Stimulated activated CD8-positive, alpha-beta memory T cell treated with anti-CD3 and anti-CD28 coated beads, Interleukin-15, amount 100 ng/mL, for 48 hours (primary cell): ENCODE data around the gene GPX4.

Source experiments
- DNase-seq, 2 donors: peaks; one replicate each; pipeline ENCODE4 v3.0.0-alpha.2; 2020; ENCODE audit warnings: low read depth in 2 of 2

The GPX4 gene

DNA sequence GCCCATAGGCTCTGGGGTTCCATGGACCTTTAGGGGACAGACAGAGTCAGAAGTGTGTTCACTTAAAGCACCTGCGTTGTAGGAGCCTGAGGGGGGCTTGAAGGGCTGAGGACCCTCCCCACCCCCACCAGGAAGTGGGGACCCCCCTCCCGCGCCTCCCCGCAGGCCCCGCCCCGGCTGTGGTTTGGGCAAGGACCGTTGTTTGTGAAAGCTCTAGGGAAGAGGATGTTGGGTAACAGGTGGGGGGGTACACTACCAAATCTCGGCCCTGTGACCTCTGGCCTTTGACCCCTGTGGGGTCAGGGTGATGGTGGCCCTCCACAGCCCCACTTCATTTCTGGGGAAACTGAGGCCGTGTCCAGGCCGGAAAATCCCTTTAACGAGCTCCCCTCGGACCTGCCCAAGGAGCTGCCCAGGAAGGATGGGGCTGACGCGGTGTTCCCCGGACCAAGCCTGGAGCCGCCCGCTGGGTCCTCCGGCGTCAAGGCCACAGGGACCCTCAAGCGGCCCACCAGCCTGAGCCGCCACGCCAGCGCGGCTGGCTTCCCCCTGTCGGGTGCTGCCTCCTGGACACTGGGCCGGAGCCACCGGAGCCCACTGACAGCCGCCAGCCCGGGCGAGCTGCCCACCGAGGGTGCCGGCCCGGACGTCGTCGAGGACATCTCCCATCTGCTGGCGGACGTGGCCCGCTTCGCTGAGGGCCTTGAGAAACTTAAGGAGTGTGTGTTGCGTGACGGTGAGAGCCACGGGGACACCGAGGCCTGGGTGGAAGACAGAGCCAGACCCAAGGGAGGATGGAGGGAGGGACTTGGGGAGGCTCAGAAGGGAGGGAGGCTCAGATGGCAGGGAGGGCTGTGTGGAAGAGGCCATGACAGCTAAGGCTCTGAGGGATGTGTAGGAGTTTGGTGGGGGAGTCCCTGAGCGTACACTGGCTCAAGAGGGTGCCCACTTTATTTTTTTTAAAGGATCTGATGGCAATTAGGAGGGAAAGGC lies 35.5 kb upstream of the GPX4 start:
- DNase-seq: no peak

DNA sequence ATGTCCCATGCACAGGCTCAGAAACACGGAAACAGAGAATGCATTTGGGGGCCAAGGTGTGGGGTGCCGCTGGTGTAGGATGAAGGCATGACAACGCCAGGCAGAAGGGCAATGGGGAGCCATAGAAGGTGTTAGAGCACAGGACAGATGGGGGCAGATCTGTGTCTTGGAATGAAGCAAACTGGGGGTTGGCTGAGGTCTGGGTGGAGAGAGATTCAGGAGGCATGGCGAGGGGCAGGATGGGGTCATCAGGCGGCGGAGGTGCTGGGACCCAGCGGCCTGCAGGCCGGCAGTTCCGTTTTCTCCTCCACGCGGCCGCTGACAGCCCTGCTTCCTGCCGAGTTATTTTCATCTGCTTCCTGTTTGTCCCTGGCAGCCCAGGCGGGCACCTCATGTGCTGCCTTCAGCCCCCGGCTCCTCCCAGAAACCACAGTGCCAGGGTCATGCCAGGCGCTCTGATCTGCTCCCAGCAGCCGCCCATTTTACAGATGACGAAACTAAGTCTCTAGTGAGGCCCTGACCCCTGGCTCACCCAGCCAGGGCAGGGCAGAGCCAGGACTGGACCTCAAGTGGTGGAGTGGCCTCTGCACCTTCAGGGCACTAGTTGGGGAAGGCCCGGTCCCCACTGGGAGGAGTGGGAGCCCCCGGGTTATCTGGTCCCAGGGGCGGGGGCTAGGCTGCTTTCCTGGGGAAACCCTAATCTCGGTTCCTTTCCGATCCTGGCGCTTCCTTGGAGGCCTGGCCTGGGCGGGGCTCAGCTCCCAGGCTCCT lies 34.6 kb upstream of the GPX4 start:
- DNase-seq: peak in 1 of 2 donors; percentile 56

DNA sequence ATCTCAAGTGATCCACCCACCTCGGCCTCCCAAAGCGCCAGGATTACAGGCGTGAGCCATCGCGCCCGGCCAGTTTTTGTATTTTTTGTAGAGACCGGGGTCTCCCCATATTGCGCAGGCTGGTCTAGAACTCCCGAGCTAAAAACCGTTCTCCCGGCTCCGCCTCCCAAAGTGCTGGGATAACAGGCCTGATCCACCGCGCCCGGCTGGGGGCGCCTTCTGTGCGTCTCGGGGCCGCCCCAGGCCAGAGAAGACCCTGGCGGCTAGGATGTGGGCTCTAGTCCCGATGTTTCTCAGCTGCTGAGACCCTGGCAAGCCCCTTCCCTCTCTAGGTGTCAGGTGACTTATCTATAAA lies 33.2 kb upstream of the GPX4 start:
- no peak for DNase-seq

DNA sequence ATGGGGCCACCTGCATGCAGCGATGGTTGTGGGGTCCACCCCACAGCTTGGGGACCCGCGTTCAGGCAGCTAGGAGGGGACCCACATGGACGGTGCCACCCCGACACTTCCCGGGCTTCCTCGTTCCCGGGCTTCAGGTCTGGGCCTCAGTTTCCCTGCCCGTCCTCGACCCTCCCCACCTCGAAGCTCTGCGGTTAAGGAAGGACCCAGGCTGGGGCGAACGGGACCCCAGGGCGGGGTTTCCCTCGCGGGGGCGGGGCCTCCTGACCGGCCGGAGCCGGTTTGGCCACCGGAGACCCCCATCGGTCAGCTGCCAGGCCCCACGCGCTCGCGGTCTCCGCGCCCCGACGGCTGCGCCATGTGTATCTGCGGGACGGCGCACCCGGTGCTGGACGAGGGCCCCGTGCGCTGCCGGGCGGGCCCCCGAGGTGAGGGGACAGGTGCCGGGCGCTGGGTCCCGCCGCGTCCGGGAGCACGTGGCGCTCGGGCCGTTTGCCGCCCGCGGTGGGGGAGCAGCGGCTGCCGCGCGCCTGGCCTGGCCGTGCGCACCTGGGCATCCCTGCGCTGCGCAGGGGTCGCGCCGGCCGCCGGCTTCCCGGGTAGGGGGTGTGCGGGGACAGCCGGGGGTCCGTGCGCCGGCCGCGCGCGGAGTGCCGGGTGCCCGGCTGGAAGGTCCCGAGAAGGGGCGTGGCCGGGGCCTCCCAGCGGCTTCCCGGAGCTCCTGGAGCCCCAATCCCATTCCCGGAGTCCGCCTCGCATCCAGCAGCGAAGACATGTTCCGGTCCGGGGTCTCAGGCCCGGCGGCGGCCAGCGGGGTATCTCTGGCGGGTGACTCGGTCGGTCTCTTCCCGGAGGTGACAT lies 32.6 kb upstream of the GPX4 start:
- no peak for DNase-seq

DNA sequence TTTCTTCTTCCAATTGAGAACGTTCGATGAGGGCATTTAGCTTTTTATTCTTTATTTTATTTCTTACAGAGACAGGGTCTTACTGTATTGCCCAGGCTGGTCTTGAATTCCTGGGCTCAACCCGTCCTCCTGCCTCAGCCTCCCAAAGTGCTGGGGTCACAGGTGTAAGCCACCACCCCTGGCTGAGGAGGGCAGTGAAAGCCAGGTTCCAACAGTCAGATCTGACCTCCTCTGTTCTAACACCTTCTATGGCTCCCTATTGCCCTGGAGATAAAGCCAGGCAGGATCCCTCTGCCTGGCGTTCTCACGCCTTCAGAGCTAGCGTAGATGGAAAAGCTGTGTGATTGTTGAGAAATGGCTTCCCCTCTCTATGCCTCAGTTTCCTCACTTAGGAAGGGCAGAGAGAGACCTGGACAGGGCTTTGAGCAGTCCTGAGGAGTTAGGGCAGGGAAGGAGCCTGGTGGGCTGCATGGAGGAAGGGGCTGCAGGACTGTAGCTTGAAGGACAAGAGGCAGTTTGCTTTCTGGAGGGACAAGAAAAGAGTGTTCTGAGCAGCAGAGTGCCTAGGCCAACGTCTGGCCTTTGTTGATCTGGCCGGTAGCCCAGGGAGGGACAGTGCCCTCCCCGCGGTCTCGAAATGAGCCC lies 31.3 kb upstream of the GPX4 start:
- DNase-seq: no peak

DNA sequence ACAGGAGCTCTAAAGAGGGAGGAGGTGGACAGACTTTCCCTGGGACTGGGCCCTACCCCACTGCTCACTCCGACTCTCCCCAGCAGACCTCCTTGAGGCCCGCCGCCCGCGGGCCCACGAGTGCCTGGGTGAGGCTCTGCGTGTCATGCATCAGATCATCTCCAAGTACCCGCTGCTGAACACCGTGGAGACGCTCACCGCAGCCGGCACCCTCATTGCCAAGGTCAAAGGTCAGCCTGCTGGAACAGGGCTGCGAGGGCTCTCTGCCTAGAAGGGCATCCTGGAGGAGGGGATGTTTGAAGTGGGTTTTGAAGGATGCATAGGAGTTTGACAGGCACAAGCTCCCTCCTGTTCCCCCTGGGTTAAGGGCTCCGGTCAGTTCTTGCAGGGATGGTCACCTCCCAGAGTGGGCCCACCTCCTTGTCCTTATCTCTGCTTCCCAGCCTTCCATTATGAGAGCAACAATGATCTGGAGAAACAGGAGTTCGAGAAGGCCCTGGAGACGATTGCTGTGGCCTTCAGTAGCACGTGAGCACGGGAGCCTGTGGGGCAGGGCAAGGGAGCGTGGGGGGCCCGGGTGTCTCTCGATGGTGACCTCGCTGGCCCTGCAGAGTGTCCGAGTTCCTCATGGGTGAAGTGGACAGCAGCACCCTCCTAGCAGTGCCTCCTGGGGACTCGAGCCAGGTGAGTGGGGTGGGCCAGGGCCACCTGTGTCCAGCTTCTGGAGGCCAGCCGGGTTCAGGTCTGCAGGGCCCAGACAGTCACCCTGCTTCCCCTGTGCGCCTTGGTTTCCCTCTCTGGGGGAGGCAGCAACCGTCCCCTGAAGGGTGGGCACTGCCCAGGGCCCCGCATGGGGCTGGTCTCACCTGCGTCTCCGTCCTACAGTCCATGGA lies 30.5 kb upstream of the GPX4 start:
- no peak for DNase-seq

DNA sequence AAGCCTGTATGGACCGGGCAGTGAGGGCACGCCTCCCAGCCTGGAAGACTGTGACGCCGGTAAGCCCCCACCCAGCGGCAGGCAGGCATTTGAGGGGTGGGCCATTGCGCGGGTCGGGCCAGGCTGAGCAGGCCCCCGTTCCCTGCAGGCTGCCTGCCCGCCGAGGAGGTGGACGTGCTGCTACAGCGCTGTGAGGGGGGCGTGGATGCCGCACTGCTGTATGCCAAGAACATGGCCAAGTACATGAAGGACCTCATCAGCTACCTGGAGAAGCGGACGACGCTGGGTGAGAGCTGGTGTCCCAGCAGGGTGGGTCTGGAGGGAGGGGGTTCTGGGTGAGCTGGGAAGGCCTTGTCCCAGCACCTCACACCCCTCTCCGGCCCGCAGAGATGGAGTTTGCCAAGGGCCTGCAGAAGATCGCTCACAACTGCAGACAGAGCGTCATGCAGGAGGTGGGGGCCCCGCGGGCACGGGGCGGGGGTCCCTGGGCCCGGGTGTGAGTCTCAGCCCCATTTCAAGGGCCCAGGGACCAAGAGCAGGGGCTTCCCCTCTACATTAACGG lies 29.8 kb upstream of the GPX4 start:
- DNase-seq: no peak

DNA sequence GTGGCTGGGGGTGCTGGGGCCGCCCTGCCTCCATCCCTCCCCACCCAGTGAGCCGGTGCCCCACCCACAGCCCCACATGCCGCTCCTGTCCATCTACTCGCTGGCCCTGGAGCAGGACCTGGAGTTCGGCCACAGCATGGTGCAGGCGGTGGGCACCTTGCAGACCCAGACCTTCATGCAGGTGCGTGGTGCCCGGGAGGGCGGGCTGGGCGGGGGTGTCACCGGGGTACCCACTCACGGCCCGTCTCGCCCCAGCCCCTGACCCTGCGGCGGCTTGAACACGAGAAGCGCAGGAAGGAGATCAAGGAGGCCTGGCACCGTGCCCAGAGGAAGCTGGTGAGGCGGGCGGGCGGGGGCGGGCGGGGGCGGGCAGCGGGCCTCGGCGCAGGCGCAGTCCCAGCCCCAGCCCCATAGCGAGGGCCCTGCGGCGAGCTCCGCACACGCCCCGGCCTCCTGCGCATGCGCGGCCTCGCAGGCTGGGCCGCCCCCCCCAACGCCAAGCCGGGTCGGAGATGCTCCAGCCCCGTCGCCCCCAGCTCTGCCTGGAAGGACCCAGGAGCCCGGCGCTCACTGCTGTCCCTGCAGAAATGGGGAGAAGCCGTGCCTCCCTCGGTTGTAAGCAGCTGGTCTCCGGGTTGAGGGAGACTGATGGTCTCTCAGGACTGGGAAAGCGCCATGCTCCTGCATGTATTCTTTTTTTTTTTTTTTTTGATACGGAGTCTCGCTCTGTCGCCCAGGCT lies 29.1 kb upstream of the GPX4 start:
- DNase-seq: peak; percentile 70 to 74

DNA sequence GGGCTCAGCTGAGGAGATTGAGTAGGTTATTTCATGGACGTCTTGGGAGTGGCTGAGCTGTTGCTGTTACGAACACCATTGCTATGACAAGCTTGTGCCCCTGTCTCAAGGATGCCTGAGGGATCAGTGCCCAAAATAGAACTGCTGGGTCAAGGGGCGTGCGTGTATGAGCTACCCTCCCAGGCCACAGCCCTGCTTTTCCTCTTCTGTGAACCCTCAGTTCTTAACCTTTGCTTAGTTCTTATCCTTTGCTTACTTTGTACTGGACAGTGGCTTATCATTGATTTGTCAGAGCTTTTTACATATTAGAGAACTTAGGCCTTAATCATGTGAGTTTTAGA lies 27.8 kb upstream of the GPX4 start:
- no peak for DNase-seq

DNA sequence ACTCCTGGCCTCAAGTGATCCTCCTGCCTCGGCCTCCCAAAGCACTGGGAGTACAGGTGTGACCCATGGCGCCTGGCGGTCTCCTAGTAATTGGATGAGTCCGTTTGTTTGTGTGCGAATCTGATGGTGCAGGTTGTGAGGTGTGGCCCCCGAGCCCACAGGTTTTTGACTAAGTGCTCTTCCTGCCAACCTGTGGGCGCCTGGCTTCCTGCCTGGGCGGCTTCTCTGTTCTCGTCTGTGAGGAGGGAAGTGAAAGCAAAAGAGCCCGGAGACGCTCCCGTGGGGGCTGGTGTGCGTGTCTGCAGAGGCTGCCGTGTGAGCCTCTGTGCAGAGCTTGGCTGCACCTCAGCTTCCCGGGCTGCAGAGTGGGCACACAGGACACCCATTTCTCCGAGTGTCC lies 26.8 kb upstream of the GPX4 start:
- peak; percentile 88 to 91 for DNase-seq

DNA sequence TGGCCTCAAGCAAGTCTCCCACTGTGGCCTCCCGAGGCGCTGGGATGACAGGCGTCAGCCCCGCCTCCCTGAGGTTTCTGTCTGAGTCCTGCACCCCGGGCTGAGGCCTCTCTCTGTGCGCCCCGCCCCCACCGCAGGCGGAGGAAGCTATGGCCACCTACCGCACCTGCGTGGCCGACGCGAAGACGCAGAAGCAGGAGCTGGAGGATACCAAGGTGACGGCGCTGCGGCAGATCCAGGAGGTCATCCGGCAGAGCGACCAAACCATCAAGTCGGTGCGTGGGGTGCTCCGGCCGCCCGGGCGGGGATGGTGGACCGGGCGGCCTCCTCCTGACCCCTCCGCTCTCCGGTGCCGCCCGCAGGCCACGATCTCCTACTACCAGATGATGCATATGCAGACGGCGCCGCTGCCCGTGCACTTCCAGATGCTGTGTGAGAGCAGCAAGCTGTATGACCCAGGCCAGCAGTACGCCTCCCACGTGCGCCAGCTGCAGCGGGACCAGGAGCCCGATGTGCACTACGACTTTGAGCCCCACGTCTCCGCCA lies 24.2 kb upstream of the GPX4 start:
- DNase-seq: peak; percentile 74 to 78

DNA sequence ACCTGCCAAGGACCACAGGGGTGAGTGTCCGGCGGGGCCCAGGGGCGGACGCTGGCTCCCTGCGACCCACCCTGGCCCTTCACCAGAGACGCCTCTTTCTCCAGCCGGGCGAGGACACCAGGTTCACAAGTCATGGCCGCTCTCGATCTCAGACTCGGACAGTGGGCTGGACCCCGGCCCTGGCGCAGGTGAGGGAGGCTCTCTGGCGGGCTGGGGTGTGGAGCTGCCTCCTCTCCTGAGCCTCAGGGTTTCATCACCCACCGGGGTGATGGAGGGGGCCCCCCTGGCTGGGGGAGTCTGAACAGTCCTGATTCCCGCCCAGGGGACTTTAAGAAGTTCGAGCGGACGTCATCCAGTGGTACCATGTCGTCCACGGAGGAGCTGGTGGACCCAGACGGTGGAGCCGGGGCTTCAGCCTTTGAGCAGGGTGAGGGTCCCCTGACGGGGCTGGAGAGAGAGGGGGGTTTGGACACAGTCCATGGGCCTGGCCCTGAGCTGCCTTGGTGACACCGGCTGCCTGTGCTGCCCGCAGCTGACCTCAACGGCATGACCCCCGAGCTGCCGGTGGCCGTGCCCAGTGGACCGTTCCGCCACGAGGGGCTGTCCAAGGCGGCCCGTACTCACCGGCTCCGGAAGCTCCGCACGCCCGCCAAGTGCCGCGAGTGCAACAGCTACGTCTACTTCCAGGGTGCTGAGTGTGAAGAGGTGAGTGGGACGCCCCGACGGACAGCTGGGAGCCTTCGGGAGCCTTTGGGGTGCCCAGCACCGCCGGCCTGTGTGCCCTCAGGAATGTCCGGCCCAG lies 23.2 kb upstream of the GPX4 start:
- DNase-seq: no peak

DNA sequence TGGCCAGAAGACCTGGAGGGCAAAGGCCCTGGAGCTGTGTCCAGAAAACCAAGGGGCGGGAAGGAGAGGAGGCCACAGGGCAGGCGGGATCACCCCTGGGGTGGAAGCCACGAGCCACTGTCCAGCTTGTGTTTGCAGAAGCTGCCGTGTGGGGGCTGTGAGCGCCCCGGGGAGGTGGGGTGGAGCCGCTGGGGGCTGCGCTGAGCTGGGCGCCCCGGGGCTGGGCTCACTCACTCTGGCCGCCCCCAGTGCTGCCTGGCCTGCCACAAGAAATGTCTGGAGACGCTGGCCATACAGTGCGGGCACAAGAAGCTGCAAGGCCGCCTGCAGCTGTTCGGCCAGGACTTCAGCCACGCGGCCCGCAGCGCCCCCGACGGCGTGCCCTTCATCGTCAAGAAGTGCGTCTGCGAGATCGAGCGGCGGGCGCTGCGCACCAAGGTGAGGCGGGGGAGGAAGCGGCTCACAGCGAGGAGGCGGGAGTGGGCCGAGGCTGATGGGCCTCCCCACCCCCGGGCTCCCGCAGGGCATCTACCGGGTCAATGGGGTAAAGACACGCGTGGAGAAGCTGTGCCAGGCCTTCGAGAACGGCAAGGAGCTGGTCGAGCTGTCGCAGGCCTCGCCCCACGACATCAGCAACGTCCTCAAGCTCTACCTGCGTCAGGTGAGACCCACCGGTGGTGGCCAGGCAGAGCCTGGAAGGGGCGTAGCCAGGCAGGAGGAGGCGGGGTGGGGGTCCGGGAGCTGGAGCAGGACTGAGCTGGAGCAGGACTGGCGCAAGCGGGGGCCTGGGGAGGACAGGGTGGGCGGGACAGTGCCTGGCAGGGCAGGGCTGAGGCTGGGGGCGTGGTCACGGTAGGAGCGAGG lies 22.3 kb upstream of the GPX4 start:
- DNase-seq: no peak

DNA sequence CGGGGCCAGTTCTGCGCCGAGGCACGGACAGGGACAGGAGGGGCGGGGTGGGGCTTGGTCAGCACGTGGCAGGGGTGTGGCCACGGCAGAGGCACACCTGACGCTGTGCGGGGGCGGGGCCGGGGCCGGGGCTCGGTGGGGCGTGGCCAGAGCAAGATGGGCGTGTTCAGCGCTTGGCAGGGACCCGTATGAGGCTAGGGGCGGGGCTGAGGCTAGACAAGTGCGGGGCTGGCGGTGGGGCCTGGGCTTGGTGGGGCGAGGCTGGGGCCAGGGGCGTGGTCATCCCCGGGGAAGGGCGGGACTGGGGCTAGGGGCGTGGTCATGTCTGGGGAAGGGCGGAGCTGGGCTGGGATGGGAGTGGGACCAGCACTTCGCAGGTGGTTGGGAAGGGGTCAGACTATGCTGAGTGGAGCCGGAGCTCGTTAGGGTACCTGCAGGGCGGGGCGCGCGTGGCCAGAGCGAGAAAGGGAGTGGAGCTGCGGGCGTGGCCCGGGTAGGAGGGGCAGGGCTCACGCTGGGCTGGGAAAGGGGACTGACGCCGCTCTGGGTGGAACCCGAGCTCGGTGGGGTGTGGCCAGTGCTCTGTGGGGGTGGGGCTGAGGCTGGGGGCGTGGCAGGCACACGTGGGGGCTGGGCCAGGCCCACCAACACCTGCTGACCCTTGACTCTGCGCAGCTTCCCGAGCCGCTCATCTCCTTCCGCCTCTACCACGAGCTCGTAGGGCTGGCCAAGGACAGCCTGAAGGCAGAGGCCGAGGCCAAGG lies 21.4 kb upstream of the GPX4 start:
- DNase-seq: peak; percentile 71 to 79

DNA sequence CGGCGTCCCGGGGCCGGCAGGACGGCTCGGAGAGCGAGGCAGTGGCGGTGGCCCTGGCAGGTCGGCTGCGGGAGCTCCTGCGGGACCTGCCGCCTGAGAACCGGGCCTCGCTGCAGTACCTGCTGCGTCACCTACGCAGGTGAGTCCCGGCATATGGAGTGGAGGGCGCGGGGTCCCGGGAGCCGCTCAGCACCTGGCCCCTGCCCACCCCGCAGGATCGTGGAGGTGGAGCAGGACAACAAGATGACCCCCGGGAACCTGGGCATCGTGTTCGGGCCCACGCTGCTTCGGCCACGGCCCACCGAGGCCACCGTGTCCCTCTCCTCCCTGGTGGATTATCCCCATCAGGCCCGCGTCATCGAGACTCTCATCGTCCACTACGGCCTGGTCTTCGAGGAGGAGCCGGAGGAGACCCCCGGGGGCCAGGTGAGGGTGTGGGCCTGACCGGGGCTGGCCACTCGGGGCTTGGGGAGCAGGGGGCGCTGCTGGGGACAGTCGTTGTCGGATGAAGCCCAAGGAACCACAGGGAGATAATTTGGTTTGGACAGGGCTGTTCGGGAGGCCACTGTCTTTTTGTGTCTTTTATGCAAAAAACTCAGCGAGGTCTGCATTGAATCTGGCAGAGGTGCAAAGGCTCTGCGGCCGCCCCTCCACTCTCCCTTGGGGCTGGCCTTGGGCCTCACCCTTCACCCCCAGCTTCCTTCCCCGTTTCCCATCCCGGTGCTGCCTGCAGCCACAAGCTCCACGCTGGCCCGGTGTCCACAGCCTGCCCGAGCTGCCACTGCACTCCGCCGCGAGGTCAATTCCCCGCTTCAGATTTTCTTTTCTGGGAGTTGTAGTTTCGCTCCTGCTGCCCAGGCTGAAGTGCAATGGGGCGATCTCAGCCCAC lies 20.6 kb upstream of the GPX4 start:
- DNase-seq: no peak
